ENCODE data around the gene TMEM178B.

The TMEM178B gene

DNA sequence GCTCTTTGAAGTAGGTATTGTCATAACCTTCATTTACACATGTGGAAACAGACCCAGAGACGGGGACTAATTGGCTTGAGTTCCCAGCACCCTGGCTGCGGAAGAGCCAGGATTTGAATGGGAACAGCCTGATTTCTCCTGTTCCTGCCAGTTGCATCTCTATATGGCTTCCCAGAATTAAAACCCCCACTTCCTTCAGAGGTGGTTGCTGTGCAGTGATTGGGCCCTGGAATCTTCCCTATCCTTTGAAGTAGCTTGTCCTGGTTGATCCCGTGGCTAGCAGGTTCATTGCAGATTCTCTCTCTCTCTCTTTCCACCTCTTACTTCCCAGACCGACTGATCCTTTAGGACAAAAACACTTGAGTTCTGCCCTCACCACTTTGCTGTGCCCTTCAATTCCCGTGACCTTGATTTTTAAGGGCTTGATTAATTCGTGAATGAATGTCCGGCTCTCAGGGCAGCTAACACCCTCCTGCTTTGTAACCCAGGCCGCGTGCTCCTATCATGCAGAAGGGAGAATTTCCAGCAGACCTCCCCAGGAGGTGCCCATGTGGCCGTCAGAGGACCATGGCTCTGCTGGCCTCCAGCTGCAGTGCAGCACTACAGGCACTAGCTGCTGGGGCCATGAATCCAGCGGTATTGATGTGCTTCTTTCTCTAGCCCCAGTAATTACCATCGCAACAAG, 356.7 kb downstream of the TMEM178B start:
- Mint-ChIP-seq H3K9me3 (peaks cover 13% of the 10 kb centered on the region), H3K36me3 (ENCODE audit: low read depth) (no peaks in the 10 kb centered on the region), H3K27ac (no peak overlapping the region), H3K27me3 (ENCODE audit: low read depth) (peaks cover 17% of the 10 kb centered on the region), H3K4me1 (no peaks in the 10 kb centered on the region), H3K4me3 (no peak overlapping the region)
- TF ChIP-seq, protein P1, sequence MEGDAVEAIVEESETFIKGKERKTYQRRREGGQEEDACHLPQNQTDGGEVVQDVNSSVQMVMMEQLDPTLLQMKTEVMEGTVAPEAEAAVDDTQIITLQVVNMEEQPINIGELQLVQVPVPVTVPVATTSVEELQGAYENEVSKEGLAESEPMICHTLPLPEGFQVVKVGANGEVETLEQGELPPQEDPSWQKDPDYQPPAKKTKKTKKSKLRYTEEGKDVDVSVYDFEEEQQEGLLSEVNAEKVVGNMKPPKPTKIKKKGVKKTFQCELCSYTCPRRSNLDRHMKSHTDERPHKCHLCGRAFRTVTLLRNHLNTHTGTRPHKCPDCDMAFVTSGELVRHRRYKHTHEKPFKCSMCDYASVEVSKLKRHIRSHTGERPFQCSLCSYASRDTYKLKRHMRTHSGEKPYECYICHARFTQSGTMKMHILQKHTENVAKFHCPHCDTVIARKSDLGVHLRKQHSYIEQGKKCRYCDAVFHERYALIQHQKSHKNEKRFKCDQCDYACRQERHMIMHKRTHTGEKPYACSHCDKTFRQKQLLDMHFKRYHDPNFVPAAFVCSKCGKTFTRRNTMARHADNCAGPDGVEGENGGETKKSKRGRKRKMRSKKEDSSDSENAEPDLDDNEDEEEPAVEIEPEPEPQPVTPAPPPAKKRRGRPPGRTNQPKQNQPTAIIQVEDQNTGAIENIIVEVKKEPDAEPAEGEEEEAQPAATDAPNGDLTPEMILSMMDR (IDR thresholded peaks at IDR 0.05; ENCODE audit: unreplicated experiment in 3 of 3): no peak

DNA sequence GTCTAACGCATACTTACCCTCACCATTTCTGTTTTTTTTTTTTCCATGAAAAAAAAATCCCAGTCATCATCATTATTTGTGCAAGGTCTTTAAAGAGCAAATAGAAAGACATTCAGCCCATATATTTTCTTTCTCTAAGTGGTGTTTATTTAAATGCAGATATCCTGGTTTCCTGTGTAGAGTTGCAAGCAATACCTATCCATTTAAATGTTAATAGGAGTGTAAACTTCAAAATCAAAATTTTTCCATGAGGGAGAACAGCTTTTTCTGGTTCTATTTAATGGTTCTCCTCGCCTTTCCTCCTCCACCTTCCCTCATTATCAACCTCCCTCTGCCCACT, 357.2 kb downstream of the TMEM178B start:
- no peak overlapping the region for H3K27ac Mint-ChIP-seq
- TF ChIP-seq, protein P1 (IDR thresholded peaks at IDR 0.05; ENCODE audit: unreplicated experiment in 3 of 3): no peak
- no peaks in the 10 kb centered on the region for H3K4me1 Mint-ChIP-seq
- H3K36me3 Mint-ChIP-seq (ENCODE audit: low read depth): no peaks in the 10 kb centered on the region
- no peak overlapping the region for H3K4me3 Mint-ChIP-seq
- H3K9me3 Mint-ChIP-seq: peaks cover 13% of the 10 kb centered on the region
- peaks cover 17% of the 10 kb centered on the region for H3K27me3 Mint-ChIP-seq (ENCODE audit: low read depth)

DNA sequence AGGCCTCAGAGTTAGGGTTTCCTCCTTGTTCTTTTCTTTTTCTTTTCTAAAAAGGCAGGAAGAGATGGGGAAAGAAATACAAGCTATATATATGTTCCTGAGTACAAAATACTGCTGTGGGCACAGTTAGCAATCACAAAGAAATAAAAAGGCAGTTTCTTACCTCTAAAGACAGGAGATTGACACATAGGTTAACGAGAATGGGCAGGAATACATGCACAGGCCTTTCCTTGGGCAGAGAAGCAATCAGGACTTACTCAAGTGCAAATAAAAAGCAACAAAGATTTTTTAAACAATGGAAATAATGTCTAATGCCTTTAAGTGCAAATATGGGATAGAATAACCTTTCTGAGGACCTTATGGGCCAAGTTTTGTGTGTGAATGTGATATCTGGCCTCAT, 357.8 kb downstream of the TMEM178B start:
- Mint-ChIP-seq H3K4me3 (no peak overlapping the region), H3K9me3 (peaks cover 10% of the 10 kb centered on the region), H3K27ac (no peak overlapping the region), H3K4me1 (no peaks in the 10 kb centered on the region), H3K27me3 (ENCODE audit: low read depth) (peaks cover 17% of the 10 kb centered on the region), H3K36me3 (ENCODE audit: low read depth) (no peaks in the 10 kb centered on the region)
- TF ChIP-seq, protein P1 (IDR thresholded peaks at IDR 0.05; ENCODE audit: unreplicated experiment in 3 of 3): no peak

DNA sequence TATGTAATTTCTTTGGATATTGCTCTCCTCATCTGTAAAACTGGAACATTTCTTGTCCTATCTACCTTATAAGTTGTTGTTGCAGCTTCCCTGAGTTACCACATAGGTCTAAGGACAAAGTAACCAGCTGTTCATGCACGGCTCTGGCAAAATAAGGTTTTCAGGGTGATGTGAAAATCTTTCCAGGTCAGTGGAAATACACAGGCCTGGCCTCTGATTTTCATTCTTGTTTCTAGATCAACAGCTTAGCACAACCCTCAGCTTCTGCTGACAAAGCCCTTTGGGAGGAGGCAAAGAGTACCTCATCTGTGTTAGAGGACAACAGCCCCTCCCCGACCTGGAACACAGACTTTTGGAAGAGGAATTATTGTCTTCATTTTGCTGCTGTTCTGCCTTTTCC, 359.8 kb downstream of the TMEM178B start:
- TF ChIP-seq, protein P1 (IDR thresholded peaks at IDR 0.05; ENCODE audit: unreplicated experiment in 3 of 3): no peak
- no peaks in the 10 kb centered on the region for H3K36me3 Mint-ChIP-seq (ENCODE audit: low read depth)
- no peak overlapping the region for H3K4me3 Mint-ChIP-seq
- no peak overlapping the region for H3K27ac Mint-ChIP-seq
- H3K9me3 Mint-ChIP-seq: peaks cover 2% of the 10 kb centered on the region
- peaks cover 16% of the 10 kb centered on the region for H3K27me3 Mint-ChIP-seq (ENCODE audit: low read depth)
- no peaks in the 10 kb centered on the region for H3K4me1 Mint-ChIP-seq

DNA sequence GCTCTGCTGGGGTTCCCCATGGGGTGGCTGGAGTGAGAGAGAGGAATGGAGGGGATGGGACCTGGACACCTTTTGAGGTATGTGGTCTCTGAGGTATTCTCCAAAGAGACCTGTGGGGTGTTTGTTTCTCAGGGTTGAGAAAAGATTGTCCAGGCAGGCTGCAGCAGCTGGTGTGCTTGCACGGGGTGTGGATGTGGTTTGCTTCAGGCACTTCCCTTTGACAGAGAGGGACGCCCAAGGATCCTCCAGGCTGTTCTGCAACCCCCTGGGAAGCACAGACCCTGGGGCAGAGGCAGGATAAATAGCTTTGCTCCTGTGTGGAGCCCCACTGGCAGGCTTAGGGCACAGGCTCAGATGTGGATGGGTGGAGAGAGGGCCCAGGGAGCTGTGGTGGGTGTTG, 362.3 kb downstream of the TMEM178B start:
- Mint-ChIP-seq H3K36me3 (ENCODE audit: low read depth) (no peaks in the 10 kb centered on the region), H3K27me3 (ENCODE audit: low read depth) (no peaks in the 10 kb centered on the region), H3K4me3 (no peak overlapping the region), H3K4me1 (no peaks in the 10 kb centered on the region), H3K27ac (no peak overlapping the region), H3K9me3 (no peaks in the 10 kb centered on the region)
- TF ChIP-seq, protein P1 (IDR thresholded peaks at IDR 0.05; ENCODE audit: unreplicated experiment in 3 of 3): no peak

DNA sequence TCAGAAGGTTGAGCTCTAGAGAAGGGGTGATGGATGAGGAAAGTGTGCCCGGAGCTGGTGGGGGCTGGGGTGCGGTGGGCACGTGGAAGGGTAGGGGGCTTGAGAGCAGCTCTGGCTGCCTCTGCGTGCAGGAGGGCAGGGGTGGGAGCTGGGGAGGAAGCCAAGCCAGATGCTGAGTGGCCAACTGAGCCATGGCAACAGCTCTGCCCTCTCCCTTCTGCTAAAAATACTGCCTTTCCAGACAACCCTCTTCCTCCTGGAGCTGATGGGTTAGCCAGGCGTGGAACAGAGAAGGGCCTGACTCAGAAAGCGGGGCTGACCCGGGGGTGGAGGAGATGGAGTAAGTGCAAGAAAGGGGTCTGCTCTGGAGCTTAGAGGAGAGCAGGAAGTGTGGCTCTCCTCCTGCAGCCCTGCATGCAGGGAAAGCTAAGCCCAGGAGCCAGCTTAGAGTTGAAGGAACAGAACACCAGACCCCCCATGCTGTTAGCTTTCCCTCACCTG, 362.8 kb downstream of the TMEM178B start:
- Mint-ChIP-seq H3K27me3 (ENCODE audit: low read depth) (no peaks in the 10 kb centered on the region), H3K36me3 (ENCODE audit: low read depth) (no peaks in the 10 kb centered on the region), H3K4me3 (no peak overlapping the region), H3K9me3 (no peaks in the 10 kb centered on the region), H3K4me1 (no peaks in the 10 kb centered on the region), H3K27ac (no peak overlapping the region)
- TF ChIP-seq, protein P1 (IDR thresholded peaks at IDR 0.05; ENCODE audit: unreplicated experiment in 3 of 3): no peak
